Measurements from ENCODE around the gene STARD3. TPM values are rescaled to one million over a fixed set of nuclear protein-coding genes. Genes with fewer than 3 reads are reported as not detected.

Gene STARD3
- total and polyA plus RNA-seq, 9 of the 15 experiments (the other 6 are each of a cell fraction or from before 2014, with no cell fraction given) = 0.63 to 87.0 (median 46.0) TPM

- no peak for TF ChIP-seq ZNF717 (CRISPR knock-in tag; IDR thresholded peaks at IDR 0.05)
- no peak for TF ChIP-seq MCM3 (IDR thresholded peaks at IDR 0.05)
- TF ChIP-seq NFXL1 (CRISPR knock-in tag; IDR thresholded peaks at IDR 0.05) = no peak
- TF ChIP-seq STAT5A (IDR thresholded peaks at IDR 0.05; ENCODE audit: borderline replicate concordance, low read length) = no peak
- TF ChIP-seq KAT8 (IDR thresholded peaks at IDR 0.05; ENCODE audit: low read depth) = no peak
- no peak for TF ChIP-seq ZNF518B (CRISPR knock-in tag; IDR thresholded peaks at IDR 0.05)
Observed at GRCh38 chr17:39600997-39601597, 35.8 kb upstream of the STARD3 start (continued).

GRCh38 chr17:39601758-39602532 lies 35.0 kb upstream of the STARD3 start:
- Histone ChIP-seq H3K27ac (ENCODE audit: extremely low read depth, low read depth, low read length) (no peak overlapping the region), H3K27me3 (ENCODE audit: control insufficient read depth in 2 of 2, insufficient read depth in 2 of 2, low read length in 2 of 2) (peaks cover 65 to 90% of the 10 kb centered on the region in 2 experiments), H3K9ac (ENCODE audit: insufficient read depth in 1 of 2, low read depth in 2 of 2, low read length in 2 of 2) (no peak overlapping the region), H3K36me3 (ENCODE audit: control insufficient read depth, insufficient read depth, low read length) (no peaks in the 10 kb centered on the region), H2AFZ (ENCODE audit: low read depth, low read length) (no peak overlapping the region), H4K20me1 (replicated peaks; ENCODE audit: control insufficient read depth, insufficient read depth, low read length) (peaks cover 3% of the 10 kb centered on the region), H3K4me3 (no peak overlapping the region), H3K4me2 (ENCODE audit: insufficient read depth, low read length) (no peak overlapping the region), H3K9me1 (ENCODE audit: control insufficient read depth, insufficient read depth, low read length) (no peaks in the 10 kb centered on the region), H3K9me3 (replicated peaks; ENCODE audit: control insufficient read depth, insufficient read depth, low read depth, low read length) (no peaks in the 10 kb centered on the region), H3K79me2 (ENCODE audit: control insufficient read depth, insufficient read depth, low read length) (no peaks in the 10 kb centered on the region), H3K4me1 (replicated peaks in 1 of 2; ENCODE audit: control insufficient read depth in 2 of 2, insufficient read depth in 2 of 2, low read length in 2 of 2) (peaks cover 0 to 44% of the 10 kb centered on the region in 2 experiments; a peak in 2 of 5 replicates)
- in situ Hi-C loops (cut with MboI) = loop anchor here (5.0 kb wide), 1 partner anchor 45 kb away; no protein-coding TSS in a partner anchor
- POLR2A ChIA-PET = interaction anchor here (0.6 to 1.1 kb wide), 2 partner anchors 20 to 34 kb away, joined by 3 to 4 read pairs; no protein-coding TSS in a partner anchor
- ATAC-seq (no peak), FAIRE-seq (no peak), DNase-seq (ENCODE audit: extremely low read depth in 1 of 4, low spot score in 3 of 4) (no peak)
- intact Hi-C loops (cut with micrococcal nuclease) = no loop called here
- no TSS peak for BruUV-seq (replicated peaks)
- 1% methylated on average over 12 of the region's 12 CpGs for WGBS (ENCODE audit: insufficient coverage, low coverage, missing lambda C conversion rate)
- CTCF ChIA-PET (ENCODE audit: low intra/inter-chr PET ratio) = no interaction called here
- TF ChIP-seq EHMT2 (IDR thresholded peaks at IDR 0.05) (peak; percentile 23; the same call in 1 of the 2 replicates), REST (IDR thresholded peaks at IDR 0.05; ENCODE audit: borderline replicate concordance) (peak; percentile 77), REST (CRISPR knock-in tag; IDR thresholded peaks at IDR 0.05; ENCODE audit: low read depth) (no peak)
